ENCODE measurements around the gene VKORC1.

The VKORC1 gene

GRCh38 chr16:31130336-31130891 is 35.8 kb upstream of the VKORC1 start:
- DNase-seq (ENCODE audit: low spot score) = no peak

- no peak for DNase-seq (ENCODE audit: low spot score)
These were observed 35.2 kb upstream of the VKORC1 start for GRCh38 chr16:31129568-31130335.

- no peak for DNase-seq (ENCODE audit: low spot score)
These were observed 34.3 kb upstream of the VKORC1 start for GRCh38 chr16:31128711-31129567.

- no peak for DNase-seq (ENCODE audit: low spot score)
These were observed 32.6 kb upstream of the VKORC1 start for GRCh38 chr16:31127182-31127581.

GRCh38 chr16:31125844-31126243 is 31.2 kb upstream of the VKORC1 start:
- no peak for DNase-seq (ENCODE audit: low spot score)

GRCh38 chr16:31120129-31120528 is 25.5 kb upstream of the VKORC1 start:
- no peak for DNase-seq (ENCODE audit: low spot score)

GRCh38 chr16:31118223-31119155 is 23.9 kb upstream of the VKORC1 start:
- DNase-seq (ENCODE audit: low spot score) = peak; percentile 66

GRCh38 chr16:31117384-31118222 is 23.0 kb upstream of the VKORC1 start, which contains the start of gene KAT8:
Gene KAT8, plus strand, starts transcription at chr16:31117664. Its CDS starts 18 bp downstream, at chr16:31117682.
- DNase-seq (ENCODE audit: low spot score) = peak; percentile 97

GRCh38 chr16:31114468-31114867 is 19.9 kb upstream of the VKORC1 start:
- DNase-seq (ENCODE audit: low spot score) = no peak

- no peak for DNase-seq (ENCODE audit: low spot score)
These were observed 18.8 kb upstream of the VKORC1 start for GRCh38 chr16:31113121-31114120.

- no peak for DNase-seq (ENCODE audit: low spot score)
These were observed 18.1 kb upstream of the VKORC1 start for GRCh38 chr16:31112711-31113110.

- no peak for DNase-seq (ENCODE audit: low spot score)
These were observed 17.4 kb upstream of the VKORC1 start for GRCh38 chr16:31111881-31112466.

- no peak for DNase-seq (ENCODE audit: low spot score)
These were observed 15.8 kb upstream of the VKORC1 start for GRCh38 chr16:31110106-31111034.

- DNase-seq (ENCODE audit: low spot score) = no peak
These were observed 15.0 kb upstream of the VKORC1 start for GRCh38 chr16:31109622-31110021.

- DNase-seq (ENCODE audit: low spot score) = no peak
These were observed 14.4 kb upstream of the VKORC1 start for GRCh38 chr16:31108794-31109558.

- DNase-seq (ENCODE audit: low spot score) = peak; percentile 85
These were observed 13.6 kb upstream of the VKORC1 start, which contains the start of gene BCKDK for GRCh38 chr16:31108035-31108793. Gene BCKDK, plus strand, starts transcription at chr16:31108386. Its CDS starts 838 bp downstream, at chr16:31109224.
